Measurements from ENCODE around the gene ENG. TPM values are rescaled to one million over a fixed set of nuclear protein-coding genes. Genes with fewer than 3 reads are reported as not detected.

Gene ENG
- total and polyA plus RNA-seq, 8 donors = 9.7 to 42.4 (median 20.5) TPM

DNA sequence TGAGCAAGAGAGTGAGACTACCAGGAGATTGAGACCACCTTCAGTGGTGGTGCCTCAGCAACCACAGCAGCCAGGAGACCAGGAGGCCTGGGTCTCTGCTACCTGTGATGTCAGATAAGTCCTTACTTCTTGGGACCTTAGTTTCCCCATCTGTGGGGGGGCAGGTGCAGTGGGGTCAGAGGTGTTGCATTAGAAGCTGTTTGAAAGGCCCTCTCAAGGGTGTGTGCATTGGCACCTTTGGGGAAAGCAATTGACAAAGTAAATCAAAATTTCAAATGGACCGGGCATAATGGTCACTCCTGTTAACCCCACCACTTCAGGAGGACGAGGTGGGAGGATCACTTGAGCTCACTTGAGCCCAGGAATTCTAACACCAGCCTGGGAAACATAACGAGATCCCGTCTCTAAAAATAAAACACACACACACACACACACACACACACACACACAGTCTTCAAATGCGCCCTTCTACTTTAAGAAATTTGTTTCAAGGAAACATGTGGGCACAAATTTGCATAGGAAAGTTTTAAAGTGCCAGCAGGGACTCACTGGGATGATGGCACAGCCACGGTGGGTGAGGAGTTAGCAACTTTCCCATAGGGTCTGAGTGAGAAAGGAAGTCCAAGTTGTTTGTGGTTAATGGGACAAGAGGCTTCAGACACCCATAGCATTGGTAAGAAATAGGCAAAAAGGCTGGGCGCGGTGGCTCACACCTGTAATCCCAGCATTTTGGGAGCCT, 24.4 kb upstream of the ENG start:
- intact Hi-C loops (cut with DNase I) = no loop called here
- no peaks in the 10 kb centered on the region for H3K36me3 ChIP-seq
- no peaks in the 10 kb centered on the region for H3K27me3 ChIP-seq
- FAIRE-seq (no peak), ATAC-seq (no peak), DNase-seq (no peak)
- TF ChIP-seq, protein P1, sequence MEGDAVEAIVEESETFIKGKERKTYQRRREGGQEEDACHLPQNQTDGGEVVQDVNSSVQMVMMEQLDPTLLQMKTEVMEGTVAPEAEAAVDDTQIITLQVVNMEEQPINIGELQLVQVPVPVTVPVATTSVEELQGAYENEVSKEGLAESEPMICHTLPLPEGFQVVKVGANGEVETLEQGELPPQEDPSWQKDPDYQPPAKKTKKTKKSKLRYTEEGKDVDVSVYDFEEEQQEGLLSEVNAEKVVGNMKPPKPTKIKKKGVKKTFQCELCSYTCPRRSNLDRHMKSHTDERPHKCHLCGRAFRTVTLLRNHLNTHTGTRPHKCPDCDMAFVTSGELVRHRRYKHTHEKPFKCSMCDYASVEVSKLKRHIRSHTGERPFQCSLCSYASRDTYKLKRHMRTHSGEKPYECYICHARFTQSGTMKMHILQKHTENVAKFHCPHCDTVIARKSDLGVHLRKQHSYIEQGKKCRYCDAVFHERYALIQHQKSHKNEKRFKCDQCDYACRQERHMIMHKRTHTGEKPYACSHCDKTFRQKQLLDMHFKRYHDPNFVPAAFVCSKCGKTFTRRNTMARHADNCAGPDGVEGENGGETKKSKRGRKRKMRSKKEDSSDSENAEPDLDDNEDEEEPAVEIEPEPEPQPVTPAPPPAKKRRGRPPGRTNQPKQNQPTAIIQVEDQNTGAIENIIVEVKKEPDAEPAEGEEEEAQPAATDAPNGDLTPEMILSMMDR (IDR thresholded peaks at IDR 0.05) = no peak
- H3K9me3 ChIP-seq = no peaks in the 10 kb centered on the region
- peaks cover 0 to 8% (median 0%) of the 10 kb centered on the region in 3 donors for H3K4me1 ChIP-seq
- WGBS, 2 donors = 65 to 66% methylated on average over 8 of the region's 8 CpGs
- H3K27ac ChIP-seq = no peak overlapping the region
- no peak overlapping the region for H3K4me3 ChIP-seq

DNA sequence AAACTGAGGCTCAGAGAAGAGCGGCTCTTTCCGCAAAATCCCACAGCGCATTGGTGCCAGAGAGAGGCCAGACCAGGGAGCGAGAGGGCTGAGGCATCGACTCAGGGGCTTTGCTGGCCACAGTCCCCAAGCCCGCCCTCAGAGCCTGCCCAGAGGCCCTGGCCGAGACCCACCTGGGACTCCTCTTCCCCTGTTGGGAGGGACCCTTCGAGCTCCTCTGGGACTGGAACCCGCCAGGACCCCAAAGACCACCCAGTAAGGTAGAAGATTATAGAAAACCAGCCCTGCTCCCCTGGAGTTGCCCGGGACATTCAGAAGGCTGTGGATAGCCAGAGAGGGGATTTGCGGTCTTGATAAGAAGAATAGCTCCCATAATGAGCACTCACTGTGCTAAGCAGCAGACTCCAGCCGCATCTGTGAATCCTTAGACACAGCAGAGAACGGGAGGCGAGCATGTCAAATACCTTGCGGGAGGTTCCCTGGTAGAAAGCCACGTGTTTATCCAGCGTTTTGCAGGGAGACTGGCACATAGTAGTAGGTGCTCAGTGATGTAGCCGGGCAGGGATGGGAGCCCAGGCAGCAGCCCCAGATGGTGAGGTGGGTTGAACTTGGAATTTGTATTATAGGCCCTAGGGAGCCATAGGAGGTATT, 23.7 kb upstream of the ENG start:
- FAIRE-seq (no peak), DNase-seq (peak in 2 of 6 donors; percentile 59 to 64), ATAC-seq (peak; percentile 2 to 11 (median 6))
- H3K36me3 ChIP-seq = no peaks in the 10 kb centered on the region
- H3K9me3 ChIP-seq = no peaks in the 10 kb centered on the region
- H3K27me3 ChIP-seq = no peaks in the 10 kb centered on the region
- TF ChIP-seq, protein P1 (IDR thresholded peaks at IDR 0.05) = no peak
- intact Hi-C loops (cut with DNase I) = no loop called here
- H3K4me3 ChIP-seq = peak overlapping the region; percentile 36 to 67 (median 46)
- 28 to 29% methylated on average over 18 of the region's 18 CpGs for WGBS, 2 donors
- H3K4me1 ChIP-seq = peaks cover 0 to 8% (median 0%) of the 10 kb centered on the region in 3 donors
- H3K27ac ChIP-seq = peak overlapping the region in 3 of 4 donors; percentile 9 to 30 (median 12)

DNA sequence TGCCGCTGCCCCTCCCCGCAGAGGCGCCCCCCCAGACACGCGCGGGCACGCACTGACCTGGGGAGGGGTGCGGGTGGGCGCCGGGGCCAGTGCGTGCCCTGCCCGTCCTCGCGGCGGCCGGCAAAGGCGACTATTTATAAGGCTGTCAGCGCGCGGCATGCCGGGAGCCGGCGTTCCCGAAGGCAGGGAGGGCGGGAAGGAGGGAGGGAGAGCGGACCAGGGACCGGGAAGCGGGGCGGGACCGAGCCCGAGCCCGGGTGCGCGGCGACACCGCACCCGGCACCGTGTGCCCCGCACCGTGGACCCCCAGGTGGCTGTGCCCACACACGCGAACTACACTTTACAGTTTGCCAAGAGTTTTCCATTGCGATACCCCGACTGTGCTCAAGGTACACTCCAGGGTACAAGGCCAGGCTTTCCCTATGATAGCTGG, 23.1 kb upstream of the ENG start, which contains the start of gene AK1:
AK1 (minus strand) TSS at position 110 of the 433 bp plus-strand sequence. CDS start 3,058 bp downstream, outside the sequence.
- peak; percentile 88 to 93 (median 90) for ATAC-seq
- Histone ChIP-seq H3K27me3 (no peaks in the 10 kb centered on the region), H3K4me1 (peaks cover 0 to 8% (median 0%) of the 10 kb centered on the region in 3 donors), H3K36me3 (no peaks in the 10 kb centered on the region), H3K4me3 (peak within 1 kb of the TSS; percentile 36 to 67 (median 46)), H3K9me3 (no peaks in the 10 kb centered on the region), H3K27ac (peak within 1 kb of the TSS in 3 of 4 donors; percentile 9 to 30 (median 12))
- intact Hi-C loops (cut with DNase I) = no loop called here
- peak; percentile 76 to 95 (median 84) for DNase-seq
- TF ChIP-seq, protein P1 (IDR thresholded peaks at IDR 0.05) = no peak
- no peak for FAIRE-seq
- WGBS, 2 donors = 1 to 2% methylated on average over 44 of the region's 44 CpGs

DNA sequence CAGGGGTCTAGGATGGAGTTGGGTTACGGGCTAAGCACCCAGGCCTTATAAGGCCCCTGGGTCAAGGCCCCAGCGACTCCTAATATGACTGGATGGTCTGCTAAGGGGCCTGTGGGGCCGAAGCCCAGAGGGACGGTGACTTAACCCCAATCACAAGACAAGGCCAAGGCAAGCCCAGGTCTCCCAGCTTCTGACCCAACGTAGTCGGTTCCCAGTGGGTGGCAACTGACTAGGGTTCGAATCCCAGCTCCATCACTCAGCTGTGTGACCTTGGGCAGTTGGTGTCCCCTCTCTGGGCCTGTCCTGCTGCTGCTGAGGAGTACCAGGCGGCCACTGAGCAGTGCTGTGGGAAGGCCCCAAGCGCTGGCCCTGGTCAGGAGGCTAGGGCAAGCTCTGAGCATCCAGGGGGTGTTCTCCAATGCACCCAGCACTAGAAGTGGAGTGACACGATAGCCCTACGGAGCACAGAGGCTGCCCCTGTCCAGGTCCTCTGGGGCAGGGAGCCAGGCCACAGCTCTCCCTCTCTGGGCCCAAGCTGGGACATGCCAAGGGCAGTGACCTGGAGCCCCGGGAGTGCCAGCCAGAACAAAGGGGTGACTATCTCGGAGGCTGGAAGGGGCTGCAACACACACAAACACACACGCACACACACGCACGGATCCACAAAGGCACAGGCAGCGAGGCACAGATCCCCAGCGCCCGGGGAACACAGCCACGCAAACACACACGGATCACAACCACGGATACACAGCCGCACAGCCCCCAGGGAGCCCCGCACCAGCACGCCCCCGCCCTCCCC, 22.5 kb upstream of the ENG start:
- no peaks in the 10 kb centered on the region for H3K27me3 ChIP-seq
- TF ChIP-seq, protein P1 (IDR thresholded peaks at IDR 0.05) = no peak
- FAIRE-seq (no peak), ATAC-seq (peak; percentile 18 to 45 (median 31)), DNase-seq (peak in 2 of 6 donors; percentile 62 to 71)
- intact Hi-C loops (cut with DNase I) = no loop called here
- peaks cover 0 to 8% (median 0%) of the 10 kb centered on the region in 3 donors for H3K4me1 ChIP-seq
- WGBS, 2 donors = 22 to 27% methylated on average over 26 of the region's 26 CpGs
- H3K4me3 ChIP-seq = peak overlapping the region; percentile 36 to 67 (median 46)
- H3K36me3 ChIP-seq = no peaks in the 10 kb centered on the region
- no peaks in the 10 kb centered on the region for H3K9me3 ChIP-seq
- H3K27ac ChIP-seq = no peak overlapping the region

All from pancreas (tissue), 10 donors.